GM13977 (cell line): ENCODE data around the gene FZD10.

ENCODE experiments used
- DNase-seq: peaks from one replicate; pipeline ENCODE4 v3.0.0; 2012; ENCODE audit warnings: low spot score
- CTCF ChIP-seq: IDR thresholded peaks from 2 replicates; pipeline ENCODE4 v1.5.1; 2012; ENCODE audit warnings: mild to moderate bottlenecking, control low read depth; ENCODE audit not compliant: insufficient read depth; ENCODE audit errors: extremely low read depth, missing control alignments
- in situ Hi-C: fragments of 300-500 bp; cut with MboI; formaldehyde crosslinking; loops from one replicate; pipeline ENCODE4 v1.12.0; 2022; ENCODE audit warnings: low sequenced_read_pairs, low pct_unique_long_range_greater_than_20kb, mixed read lengths, inconsistent platforms; ENCODE audit not compliant: unreplicated experiment

Gene FZD10

GRCh38 chr12:130152386-130152785, 9.9 kb upstream of the FZD10 start:
- no peak for TF ChIP-seq CTCF
- in situ Hi-C loops = no loop called here
- no peak for DNase-seq

GRCh38 chr12:130153803-130154202, 8.5 kb upstream of the FZD10 start:
- in situ Hi-C loops = no loop called here
- no peak for DNase-seq

GRCh38 chr12:130154276-130155070, 7.8 kb upstream of the FZD10 start:
- in situ Hi-C loops = no loop called here
- TF ChIP-seq CTCF = no peak
- DNase-seq = no peak

More at GRCh38 chr12:130153803-130154202, 8.5 kb upstream of the FZD10 start:
- TF ChIP-seq CTCF = no peak

- in situ Hi-C loops = no loop called here
- no peak for TF ChIP-seq CTCF
- DNase-seq = no peak
These were observed 6.7 kb upstream of the FZD10 start for GRCh38 chr12:130155416-130156073.

GRCh38 chr12:130156652-130157275, 5.5 kb upstream of the FZD10 start:
- in situ Hi-C loops = no loop called here
- no peak for TF ChIP-seq CTCF

GRCh38 chr12:130157998-130158753, 4.1 kb upstream of the FZD10 start:
- no peak for TF ChIP-seq CTCF
- in situ Hi-C loops = no loop called here

More at GRCh38 chr12:130156652-130157275, 5.5 kb upstream of the FZD10 start:
- DNase-seq = no peak

More at GRCh38 chr12:130157998-130158753, 4.1 kb upstream of the FZD10 start:
- no peak for DNase-seq
